Mesothelial cell of epicardium (in vitro differentiated cells): ENCODE measurements around the gene TMEM178B. TPM values are rescaled to one million over a fixed set of nuclear protein-coding genes. Genes with fewer than 3 reads are reported as not detected.

ENCODE experiments used
- DNase-seq, 2 experiments: peaks; one replicate each; pipeline ENCODE4 v3.0.0; 2021; ENCODE audit warnings: low spot score in 2 of 2; ENCODE audit not compliant: unreplicated experiment in 2 of 2
- H3K27ac Mint-ChIP-seq: 2 replicates; pipeline ENCODE4 v1.8.0; 2021; ENCODE audit warnings: mixed read lengths
- H3K27me3 Mint-ChIP-seq: 2 replicates; pipeline ENCODE4 v1.8.0; 2021; ENCODE audit warnings: low read depth, mixed read lengths
- H3K36me3 Mint-ChIP-seq: 2 replicates; pipeline ENCODE4 v1.8.0; 2021; ENCODE audit warnings: mixed read lengths
- H3K4me1 Mint-ChIP-seq: 2 replicates; pipeline ENCODE4 v1.8.0; 2021; ENCODE audit warnings: mixed read lengths
- H3K4me3 Mint-ChIP-seq: 2 replicates; pipeline ENCODE4 v1.8.0; 2021; ENCODE audit warnings: mild to moderate bottlenecking, moderate library complexity, mixed read lengths
- H3K9me3 Mint-ChIP-seq: 2 replicates; pipeline ENCODE4 v1.8.0; 2021; ENCODE audit warnings: mixed read lengths
- total RNA-seq: library from RNA; stranded (reverse); gene quantifications from 3 replicates; pipeline ENCODE4 v1.2.1, GENCODE V29; 2021
- TF ChIP-seq, protein P1 (sequence below): fragments of 200-600 bp; sonication (generic); IDR thresholded peaks from one replicate; pipeline ENCODE4 v1.5.0; 2021; ENCODE audit warnings: antibody characterized with exemption; ENCODE audit not compliant: unreplicated experiment

Gene TMEM178B
- total RNA-seq, 1 donor from 2014 or later, result 0.16 TPM

DNA sequence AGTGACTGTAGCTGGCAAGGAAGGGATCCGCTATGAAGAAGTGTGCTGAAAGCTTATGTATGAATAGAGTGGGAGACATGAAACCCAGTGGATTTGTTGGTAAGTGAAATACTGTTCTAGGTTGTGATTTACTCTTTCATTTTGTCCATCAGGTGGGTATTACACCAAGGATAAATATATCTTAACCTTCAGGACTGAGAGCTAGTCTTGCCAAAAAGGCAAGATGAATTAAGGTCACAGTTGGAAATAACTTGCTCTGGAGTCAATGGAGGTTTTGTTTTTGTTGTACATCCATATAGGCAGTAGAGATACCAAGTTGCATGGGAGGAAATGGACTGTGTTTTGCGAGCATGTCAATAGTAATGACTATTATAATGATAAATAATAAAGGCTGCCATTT lies 190.6 kb downstream of the TMEM178B start:
- Mint-ChIP-seq H3K4me3 (no peak overlapping the region), H3K4me1 (no peaks in the 10 kb centered on the region), H3K9me3 (peaks cover 6% of the 10 kb centered on the region), H3K36me3 (no peaks in the 10 kb centered on the region), H3K27ac (no peak overlapping the region), H3K27me3 (peaks cover 13% of the 10 kb centered on the region)
- TF ChIP-seq, protein P1, sequence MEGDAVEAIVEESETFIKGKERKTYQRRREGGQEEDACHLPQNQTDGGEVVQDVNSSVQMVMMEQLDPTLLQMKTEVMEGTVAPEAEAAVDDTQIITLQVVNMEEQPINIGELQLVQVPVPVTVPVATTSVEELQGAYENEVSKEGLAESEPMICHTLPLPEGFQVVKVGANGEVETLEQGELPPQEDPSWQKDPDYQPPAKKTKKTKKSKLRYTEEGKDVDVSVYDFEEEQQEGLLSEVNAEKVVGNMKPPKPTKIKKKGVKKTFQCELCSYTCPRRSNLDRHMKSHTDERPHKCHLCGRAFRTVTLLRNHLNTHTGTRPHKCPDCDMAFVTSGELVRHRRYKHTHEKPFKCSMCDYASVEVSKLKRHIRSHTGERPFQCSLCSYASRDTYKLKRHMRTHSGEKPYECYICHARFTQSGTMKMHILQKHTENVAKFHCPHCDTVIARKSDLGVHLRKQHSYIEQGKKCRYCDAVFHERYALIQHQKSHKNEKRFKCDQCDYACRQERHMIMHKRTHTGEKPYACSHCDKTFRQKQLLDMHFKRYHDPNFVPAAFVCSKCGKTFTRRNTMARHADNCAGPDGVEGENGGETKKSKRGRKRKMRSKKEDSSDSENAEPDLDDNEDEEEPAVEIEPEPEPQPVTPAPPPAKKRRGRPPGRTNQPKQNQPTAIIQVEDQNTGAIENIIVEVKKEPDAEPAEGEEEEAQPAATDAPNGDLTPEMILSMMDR, result no peak
- DNase-seq, result no peak

DNA sequence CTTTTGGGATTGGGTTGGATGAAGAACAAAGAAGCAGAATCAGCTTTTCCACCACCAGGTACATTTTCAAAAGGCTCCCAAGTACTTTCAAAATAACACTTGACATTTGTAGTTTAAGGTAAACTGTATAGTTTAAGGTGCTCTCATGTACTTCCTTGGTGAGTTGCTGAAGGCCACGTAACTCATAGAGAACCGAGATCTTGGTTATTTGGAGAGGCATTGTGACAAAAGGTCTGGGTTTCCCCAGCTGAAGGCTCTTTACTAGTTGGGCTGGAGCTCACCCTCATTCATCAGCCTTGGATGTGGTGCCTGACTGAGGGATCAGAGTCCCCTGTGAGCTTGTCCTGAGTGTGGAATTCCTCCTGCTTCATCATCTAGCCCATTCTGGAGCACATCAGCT lies 191.8 kb downstream of the TMEM178B start:
- Mint-ChIP-seq H3K9me3 (no peaks in the 10 kb centered on the region), H3K27ac (no peak overlapping the region), H3K27me3 (peaks cover 13% of the 10 kb centered on the region), H3K4me3 (no peak overlapping the region), H3K4me1 (no peaks in the 10 kb centered on the region), H3K36me3 (no peaks in the 10 kb centered on the region)
- TF ChIP-seq, protein P1, result no peak
- DNase-seq, result no peak

DNA sequence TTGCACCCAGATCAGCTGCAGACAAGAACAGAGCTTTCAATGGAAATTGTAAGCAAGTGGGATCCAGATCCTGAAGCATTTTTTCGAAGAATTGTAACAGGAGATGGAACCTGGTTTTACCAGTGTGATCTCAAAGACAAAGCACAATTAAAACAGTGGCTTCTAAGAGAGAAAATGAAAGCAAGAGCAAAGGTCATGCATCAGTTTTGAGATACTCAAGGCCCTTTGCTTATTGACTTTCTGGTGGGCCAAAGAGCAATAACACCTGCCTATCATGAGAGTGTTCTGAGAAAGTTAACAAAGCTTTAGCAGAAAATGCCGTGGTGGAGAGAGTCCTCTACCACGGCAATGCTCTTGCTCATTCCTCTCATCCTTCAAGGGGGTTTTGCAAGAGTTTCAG lies 194.8 kb downstream of the TMEM178B start:
- H3K9me3 Mint-ChIP-seq, result no peaks in the 10 kb centered on the region
- DNase-seq, result no peak
- H3K27me3 Mint-ChIP-seq, result peaks cover 10% of the 10 kb centered on the region
- no peaks in the 10 kb centered on the region for H3K36me3 Mint-ChIP-seq
- H3K4me1 Mint-ChIP-seq, result no peaks in the 10 kb centered on the region
- TF ChIP-seq, protein P1, result no peak
- H3K27ac Mint-ChIP-seq, result no peak overlapping the region
- no peak overlapping the region for H3K4me3 Mint-ChIP-seq

- no peak for DNase-seq
- Mint-ChIP-seq H3K4me3 (no peak overlapping the region), H3K27me3 (peaks cover 4% of the 10 kb centered on the region), H3K9me3 (no peaks in the 10 kb centered on the region), H3K27ac (no peak overlapping the region), H3K36me3 (no peaks in the 10 kb centered on the region), H3K4me1 (no peaks in the 10 kb centered on the region)
- TF ChIP-seq, protein P1, result no peak
Observed at GRCh38 chr7:141271451-141271850, 197.6 kb downstream of the TMEM178B start.

GRCh38 chr7:141272417-141272816 lies 198.6 kb downstream of the TMEM178B start:
- Mint-ChIP-seq H3K4me3 (no peak overlapping the region), H3K36me3 (no peaks in the 10 kb centered on the region), H3K27ac (no peak overlapping the region), H3K9me3 (no peaks in the 10 kb centered on the region), H3K27me3 (peaks cover under 1% of the 10 kb centered on the region), H3K4me1 (no peaks in the 10 kb centered on the region)
- DNase-seq, result no peak
- TF ChIP-seq, protein P1, result no peak

DNA sequence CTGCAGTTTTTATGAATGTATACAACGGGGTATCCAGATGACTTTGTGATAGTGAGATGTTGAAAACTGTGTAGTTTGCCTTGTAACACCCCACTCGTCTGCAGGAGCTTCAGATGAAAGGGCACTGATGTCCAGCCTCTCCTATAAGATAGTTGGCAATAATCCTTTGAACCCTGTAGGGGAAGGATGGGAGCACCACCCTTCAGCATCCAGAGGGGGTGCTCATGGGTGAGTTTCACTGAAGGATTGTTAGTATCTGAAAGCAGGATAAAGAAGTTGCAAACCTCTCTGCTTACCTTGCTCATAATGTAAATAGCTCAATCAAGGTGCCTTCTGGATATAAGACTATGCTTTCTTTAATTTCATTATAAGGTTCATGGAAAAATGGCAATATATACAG lies 201.5 kb downstream of the TMEM178B start:
- TF ChIP-seq, protein P1, result peak; percentile 23
- Mint-ChIP-seq H3K9me3 (no peaks in the 10 kb centered on the region), H3K4me3 (no peak overlapping the region), H3K27me3 (no peaks in the 10 kb centered on the region), H3K36me3 (no peaks in the 10 kb centered on the region), H3K4me1 (no peaks in the 10 kb centered on the region), H3K27ac (no peak overlapping the region)
- no peak for DNase-seq
